GM18508 (cell line): ENCODE measurements around the gene SCAF11.
A peak's percentile ranks its signal among the peaks of the same experiment; 100 is the strongest.

Source experiments
- ATAC-seq: cut with Tn5 transposase; IDR thresholded peaks from one replicate; pipeline ENCODE4 v1.9.1; 2021; ENCODE audit warnings: moderate number of reproducible peaks; ENCODE audit not compliant: insufficient read depth, unreplicated experiment

SCAF11 gene

DNA sequence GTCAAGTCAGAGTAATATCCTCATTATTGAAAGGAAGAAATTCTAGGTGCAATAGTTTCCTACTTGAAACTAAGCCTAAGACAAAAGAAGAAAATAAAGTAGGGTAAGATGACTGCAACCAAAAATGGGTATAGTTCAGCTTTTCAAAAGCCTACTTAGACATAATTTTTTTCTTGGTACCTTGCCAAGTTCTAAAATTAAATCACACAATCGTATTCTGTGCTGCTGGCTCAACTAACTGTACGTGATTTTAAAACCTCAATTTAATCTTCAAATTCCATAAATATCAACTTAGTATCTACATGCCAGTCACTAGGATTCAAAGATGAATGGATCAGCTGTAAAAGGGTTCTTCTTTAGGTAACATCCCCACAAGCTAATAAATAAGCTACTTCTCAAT lies 56.9 kb downstream of the SCAF11 start:
- ATAC-seq = no peak

DNA sequence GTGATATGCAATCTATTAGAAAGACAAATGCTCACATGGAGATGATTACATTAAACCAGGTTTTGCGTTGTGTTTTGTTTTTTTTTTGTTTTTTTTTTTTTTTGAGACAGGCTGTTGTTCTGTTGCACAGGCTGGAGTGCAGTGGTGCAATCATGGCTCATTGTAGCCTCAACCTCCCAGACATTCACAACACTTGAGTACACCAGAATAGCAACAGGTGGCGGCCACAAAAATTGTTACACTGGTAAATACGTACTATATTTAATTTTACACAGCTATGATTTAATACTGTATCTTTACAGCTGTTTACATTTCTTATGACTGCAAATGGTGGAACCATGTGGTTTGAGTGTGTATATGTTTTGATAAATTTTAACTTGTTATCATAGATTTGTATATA lies 60.0 kb downstream of the SCAF11 start:
- no peak for ATAC-seq

DNA sequence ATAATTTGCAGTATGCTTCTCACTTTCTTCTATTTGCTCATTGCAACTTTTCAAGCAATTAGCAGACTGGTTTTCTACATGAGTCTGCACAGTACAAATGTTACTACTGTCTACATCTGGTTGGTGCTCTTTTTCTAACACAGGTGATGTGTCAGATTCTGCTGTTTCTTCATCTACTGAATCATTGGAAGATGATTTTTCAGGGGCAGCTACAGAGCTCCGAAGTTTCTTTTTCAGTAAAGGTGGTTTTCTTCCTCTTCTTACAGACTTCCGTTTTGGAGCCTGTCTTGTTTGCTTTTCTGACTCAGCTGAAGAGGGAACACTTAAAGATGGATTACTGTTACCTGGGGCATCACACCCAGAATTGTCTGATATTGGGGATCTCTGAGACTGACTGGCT lies 62.1 kb downstream of the SCAF11 start:
- no peak for ATAC-seq

DNA sequence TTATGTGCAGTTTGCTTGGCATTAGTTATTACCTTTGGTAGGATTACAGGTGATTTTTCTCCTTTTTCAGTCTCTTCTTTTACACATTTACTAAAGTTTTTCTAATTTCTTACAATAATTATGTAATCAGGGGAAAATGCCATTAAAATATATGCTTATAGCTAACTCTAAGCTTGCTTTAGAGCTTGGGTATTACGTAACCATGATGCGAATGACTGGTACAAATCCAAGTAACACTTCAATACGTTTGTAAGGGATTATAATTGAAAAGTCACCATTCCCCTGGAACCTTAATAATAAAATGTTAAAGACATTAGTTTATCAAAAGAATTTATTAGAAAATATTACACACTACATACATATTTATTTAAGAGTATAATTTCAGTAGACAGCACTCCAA lies 71.6 kb downstream of the SCAF11 start:
- no peak for ATAC-seq

DNA sequence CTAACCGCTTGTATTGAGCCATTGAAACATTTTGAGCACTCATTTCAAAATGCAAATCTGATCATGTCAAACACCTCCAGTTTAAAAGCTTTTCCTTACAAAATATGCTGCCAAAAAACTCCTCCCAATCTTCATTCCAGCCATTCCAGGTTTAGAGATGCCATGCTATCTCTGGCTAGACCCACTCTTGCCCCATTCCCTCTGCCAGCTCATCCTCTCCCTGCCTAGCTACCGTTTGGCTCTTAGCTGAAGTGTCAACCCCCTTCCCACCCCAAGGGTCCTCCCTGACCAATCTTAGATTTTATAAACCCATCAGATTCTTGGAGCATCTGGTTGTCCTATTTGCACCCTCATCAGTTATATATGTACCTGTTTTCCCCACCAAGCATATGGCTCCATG lies 75.0 kb downstream of the SCAF11 start:
- ATAC-seq = no peak

DNA sequence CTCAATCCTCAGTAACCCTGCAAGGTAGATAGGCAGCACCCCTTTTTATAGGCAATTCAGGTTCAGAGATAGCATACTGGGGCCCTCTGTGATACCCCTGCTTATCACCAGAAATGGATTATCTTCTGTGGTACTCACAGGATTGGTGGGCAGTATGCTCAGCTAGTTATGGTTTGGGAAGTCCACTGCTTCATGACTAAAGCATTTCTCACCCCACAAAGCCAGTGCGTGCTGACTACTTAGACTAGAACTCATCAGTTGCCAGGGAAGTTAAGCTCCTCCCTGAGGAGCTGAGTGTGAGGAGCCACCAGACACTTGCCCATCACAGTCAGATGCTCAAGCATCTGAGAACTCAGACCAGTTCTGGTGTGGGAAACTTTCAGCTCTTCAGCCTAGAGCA lies 76.3 kb downstream of the SCAF11 start:
- no peak for ATAC-seq

DNA sequence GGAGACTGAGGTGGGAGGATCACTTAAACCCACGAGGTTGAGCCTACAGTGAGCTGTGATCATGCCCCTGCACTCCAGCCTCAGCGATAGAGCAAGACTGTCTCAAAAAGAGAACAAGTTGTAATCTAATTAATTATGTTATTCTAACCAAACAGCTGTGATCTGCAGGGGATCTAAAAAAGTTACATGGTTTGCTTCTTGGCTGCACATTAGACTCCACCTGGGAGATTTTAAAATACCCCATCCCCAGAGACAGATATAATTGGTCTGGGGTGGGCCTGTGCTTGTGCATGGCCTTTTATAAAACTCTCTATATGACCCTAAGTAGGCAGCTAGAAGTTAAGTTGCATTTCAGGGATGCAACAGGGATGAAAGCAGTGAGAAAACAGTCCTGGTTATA lies 76.7 kb downstream of the SCAF11 start:
- ATAC-seq = no peak

DNA sequence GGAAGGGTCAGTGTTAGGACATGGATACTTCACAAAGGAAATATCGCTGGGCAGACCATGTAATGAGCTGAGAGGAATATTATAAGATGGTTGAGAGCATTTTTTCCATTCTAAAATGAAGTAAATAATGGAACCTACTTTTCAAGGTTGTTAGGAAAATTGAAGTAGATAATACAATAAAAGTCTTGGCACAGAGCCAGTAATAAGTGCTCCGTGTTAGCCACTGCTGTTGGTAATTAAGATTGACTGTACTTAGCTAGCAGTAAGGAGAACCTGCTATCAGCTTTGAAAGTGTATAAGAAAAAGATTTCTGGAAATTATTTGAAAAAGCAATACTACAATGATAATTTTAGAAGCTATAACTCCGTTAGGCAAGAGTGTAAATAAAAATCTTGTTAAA lies 77.6 kb downstream of the SCAF11 start:
- ATAC-seq = no peak

DNA sequence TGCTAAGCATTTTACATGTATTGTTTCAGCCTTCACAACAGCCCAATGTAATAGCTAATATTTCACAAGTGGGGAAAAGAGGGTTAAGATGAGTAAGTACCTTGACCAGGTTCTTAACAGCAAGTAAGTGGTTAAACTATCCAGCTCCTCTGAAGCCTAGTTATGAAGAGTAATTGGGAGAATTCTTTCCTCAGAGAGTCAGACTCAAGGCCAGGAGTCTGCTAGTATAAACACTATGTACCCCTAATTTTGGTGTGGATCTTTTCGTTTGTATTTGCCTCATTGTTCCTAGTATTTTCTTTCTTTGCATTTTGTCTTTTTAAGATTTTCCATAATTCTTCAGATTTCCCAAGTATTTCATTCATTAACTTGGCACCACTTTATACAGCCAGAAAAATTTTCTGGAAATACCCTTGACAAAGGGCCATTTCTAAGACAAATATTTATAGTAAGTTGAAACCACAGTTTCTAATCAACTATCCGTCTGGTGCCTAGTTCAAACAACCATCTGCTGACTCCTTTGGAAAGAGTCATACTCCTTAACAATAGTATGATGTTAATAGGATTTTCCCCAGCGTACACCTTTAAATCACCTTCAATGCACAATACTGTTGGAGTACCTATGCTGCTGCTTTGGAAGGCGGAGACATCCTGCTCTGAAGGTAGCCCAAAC lies 81.2 kb downstream of the SCAF11 start:
- ATAC-seq = no peak

DNA sequence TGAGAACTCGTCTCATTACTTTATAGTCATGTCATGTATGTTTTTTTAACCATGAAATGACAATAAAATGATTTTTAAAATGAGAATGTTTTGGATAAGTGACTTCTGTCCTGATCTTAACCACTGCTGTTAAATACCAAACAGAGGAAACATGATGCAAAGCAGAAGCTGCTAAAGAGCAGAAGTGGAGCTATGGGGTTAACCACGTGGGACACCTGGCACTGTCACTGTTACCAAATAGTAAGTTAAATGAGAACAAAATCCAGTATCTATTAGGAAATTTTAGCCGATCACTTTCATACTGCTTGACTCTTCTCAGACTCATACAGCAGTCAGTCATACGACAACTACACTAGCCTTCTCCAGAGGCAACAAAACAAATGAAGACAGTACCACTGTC lies 82.4 kb downstream of the SCAF11 start:
- peak; percentile 79 for ATAC-seq

DNA sequence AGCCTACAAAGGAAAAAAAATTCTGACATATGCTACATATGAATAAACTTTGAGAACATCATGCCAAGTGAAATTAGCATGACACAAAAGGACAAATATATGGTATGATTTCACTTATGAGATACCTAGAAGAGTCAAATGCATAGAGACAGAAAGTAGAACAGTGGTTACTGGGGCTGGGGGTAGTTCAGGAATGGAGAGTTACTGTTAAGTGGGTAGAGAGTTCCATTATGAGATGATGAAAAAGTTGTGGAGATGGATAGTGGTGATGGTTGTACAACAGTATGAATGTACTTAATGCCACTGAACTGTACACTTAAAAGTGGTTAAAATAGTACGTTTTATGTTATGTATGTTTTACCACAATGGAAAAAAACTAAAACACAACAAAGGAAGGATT lies 92.3 kb downstream of the SCAF11 start:
- no peak for ATAC-seq

DNA sequence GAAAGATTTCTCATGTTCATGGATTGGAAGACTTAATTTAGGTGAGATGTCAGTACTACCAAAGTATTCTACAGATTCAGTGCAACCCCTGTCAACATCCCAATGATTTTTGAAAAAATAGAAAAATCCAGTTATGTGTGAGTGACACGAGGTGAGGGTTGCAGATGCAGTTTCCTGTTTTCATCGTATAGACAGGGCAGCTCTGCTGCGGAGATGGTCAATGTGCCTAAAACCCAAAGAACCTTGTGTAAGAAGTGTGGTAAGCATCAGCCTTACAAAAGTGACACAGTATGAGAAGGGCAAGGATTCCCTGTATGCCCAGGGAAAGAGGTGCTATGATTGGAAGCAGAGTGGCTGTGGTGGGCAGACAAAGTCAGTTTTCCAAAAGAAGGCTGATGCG lies 94.4 kb downstream of the SCAF11 start:
- no peak for ATAC-seq

DNA sequence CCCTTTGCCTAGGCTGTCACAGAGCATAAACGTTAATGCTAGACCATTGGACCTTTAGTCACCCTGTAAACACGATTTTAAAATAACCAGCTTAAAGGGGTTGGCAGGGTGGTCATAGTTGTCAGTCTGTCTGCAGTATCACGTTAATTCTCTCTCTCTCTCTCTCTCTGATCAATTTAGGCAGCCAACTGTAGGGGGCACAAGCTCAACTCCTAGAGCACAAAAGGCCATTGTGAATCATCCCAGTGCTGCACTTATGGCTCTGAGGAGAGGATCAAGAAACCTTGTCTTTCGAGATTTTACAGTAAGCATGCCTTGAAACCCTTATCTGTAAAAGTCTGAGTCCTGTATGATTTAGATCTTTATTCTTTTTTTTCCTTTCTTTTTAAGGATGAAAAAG lies 97.1 kb downstream of the SCAF11 start:
- ATAC-seq = no peak

DNA sequence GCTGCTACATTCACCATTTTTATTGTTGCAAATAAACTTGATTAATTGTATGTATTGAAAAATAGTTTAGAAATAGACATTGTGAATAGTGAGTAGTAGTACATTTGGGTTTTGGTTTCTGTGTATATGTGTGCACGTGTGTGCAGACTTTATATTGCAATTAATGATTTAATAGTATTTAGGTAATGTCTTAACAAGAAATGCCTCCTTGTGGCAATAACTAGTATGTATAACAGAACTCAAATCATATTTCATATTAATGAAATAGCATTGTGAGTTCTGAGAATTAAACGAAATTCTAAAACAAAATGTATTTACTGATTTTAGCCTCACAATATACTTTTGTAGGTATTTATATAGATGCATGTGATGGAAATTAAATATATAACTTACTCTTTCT lies 100.1 kb downstream of the SCAF11 start:
- ATAC-seq = no peak

DNA sequence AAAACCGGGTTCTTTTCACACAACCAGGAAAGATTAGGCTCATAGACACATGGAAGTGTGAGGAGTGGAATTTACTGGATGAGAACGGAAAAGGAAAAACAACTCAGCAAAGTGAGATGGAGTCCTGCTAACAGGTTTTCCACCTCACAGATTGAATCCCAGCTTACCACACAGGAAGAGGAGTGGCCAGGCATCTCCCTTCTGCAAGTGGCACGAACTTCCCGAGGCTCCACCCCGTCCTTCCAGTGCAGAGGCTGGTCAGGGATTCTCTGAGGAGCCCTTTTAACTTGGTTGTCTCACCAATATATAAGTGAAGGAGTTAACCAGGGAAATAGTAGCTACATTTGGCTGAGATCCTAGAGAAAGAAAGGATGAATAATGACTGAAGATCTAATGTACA lies 102.8 kb downstream of the SCAF11 start:
- no peak for ATAC-seq

DNA sequence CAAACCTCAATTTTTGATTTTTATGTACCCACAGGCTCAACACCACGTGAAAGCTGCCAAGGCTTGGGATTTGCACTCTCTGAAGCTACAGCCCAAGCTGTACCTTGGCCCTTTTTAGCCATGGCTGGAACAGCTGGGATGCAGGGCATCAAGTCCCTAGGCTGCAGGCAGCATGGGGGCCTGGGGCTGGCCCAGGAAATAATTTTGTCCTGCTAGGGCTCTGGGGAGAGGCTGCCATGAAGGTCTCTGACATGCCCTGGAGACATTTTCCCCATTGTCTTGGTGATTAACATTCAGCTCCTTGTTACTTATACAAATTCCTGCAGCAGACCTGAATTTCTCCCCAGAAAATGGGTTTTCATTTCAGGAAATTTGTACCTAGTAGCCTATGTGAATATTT lies 103.7 kb downstream of the SCAF11 start:
- no peak for ATAC-seq

DNA sequence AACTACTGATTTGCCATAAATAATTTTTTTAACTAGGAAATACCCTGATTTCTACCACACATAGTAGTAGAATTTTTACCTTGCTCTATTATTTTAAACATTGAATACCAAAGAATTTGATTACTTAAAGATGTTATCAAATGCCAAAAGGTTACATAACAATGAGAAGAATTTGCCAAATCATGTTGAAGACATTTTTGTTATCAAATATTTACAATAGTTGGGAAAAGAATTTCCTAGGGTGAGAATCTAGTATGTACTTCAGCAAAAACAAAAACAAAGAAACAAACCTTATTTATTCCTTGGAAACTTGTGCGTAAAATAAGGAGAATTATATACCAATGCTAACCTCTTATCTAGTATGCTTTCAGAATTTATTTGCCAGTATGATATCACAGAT lies 107.2 kb downstream of the SCAF11 start:
- no peak for ATAC-seq

DNA sequence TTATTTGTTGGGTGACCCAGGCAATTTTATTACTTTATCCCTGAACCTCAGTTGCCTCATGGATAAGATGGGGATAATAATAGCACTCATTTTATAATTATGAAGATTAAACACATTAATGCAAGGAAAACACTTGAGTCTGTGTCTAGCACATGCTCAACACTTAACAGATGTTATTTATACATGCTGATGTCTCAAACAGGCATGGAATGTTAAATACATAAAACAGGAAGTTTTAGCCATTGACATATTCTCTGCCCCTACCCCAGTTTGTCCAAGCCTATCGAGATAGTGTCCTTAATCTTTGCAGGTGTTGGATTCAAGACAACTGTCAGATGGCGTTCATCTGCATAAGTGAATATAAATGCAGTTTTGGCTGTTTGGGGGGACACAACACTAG lies 109.8 kb downstream of the SCAF11 start:
- no peak for ATAC-seq

DNA sequence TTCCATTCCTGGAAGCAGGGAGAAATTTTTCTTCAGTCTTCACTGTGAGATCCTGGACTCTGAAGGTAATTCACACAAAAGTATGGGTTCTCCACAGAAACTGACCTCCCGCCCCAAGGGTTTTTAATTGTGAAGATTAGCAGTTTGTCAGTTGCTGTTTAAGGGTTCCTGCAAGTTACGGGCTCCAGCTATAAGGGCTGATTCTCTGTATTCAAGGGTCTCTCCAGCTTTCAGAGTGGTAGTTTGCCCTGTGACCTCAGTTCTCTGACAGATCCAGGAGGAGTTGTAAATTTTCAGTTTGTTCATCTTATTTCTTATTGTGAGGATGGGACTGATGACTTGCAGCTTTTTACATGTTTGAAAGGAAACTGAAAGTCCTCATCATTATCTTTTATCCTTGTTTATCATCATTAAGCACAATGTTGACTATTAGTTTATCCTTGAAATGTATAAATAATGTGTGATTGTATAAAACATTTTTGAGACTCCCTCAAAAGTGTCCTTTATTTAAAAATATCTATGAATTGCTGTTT lies 110.9 kb downstream of the SCAF11 start:
- ATAC-seq = no peak

DNA sequence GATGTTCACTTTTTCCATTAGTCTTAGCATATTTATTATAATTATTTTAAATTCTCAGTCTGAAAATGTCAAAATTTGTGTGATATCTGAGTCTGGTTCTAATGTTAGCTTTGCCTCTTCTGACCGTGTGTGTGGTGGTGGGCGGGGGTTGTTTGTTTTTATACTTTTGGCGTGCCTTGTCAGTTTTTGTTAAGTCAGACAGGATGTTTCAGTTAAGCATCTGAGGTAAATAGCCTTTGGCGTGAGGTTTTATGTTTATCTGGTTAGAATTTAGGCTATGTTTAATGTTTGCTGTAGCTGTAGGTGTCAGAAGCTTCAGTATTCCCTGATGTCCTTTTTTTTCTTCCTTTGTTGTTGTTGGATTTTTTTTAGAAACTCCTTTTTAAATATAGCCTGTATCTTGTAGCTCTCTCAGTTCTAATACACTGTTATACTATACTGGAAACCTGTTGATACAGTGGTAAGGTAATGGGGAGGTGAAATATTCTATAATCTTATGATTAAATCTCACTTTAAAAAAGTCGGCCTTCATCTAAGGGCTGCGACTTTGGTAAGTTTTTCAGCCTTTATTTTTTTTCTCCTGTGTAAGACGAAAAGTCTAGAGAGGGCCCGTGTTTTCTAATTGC lies 111.6 kb downstream of the SCAF11 start:
- ATAC-seq = no peak

DNA sequence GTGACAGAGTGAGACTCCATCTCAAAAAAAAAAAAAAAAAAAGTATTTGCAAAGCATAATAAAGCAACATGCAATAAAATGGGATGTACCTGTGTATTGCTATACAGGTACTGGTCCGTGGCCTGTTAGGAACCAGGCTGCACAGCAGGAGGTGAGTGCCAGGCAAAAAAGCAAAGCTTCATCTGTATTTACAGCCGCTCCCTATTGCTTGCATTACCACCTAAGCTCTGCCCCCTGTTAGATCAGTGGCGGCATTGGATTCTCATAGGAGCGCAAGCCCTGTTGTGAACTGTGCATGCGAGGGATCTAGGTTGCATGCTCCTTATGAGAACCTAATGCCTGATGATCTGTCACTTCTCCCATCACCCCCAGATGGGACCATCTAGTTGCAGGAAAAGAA lies 113.3 kb downstream of the SCAF11 start:
- no peak for ATAC-seq

DNA sequence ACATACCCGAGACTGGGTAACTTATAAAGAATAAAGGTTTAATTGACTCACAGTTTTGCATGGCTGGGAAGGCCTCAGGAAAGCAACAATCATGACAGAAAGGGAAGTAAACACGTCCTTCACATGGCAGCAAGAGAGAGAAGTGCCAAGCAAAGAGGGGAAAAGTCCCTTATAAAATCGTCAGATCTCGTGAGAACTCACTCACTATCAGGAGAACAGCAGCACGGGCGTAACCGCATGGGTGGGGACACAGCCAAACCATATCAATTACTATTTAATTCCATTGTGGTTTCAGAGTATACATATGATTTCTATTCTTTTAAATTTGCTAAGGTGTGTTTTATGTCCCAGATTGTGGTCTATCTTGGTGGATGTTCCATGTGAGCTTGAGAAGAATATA lies 117.9 kb downstream of the SCAF11 start:
- ATAC-seq = no peak
